H9 (cell line): ENCODE measurements around the gene CLBA1. TPM values are rescaled to one million over a fixed set of nuclear protein-coding genes. Genes with fewer than 3 reads are reported as not detected.

Source experiments
- DNase-seq: peaks from one replicate; pipeline ENCODE4 v3.0.0-alpha.2; 2017
- H2AFZ ChIP-seq: one replicate; pipeline ENCODE4 v1.6.1; 2013; ENCODE audit warnings: mild to moderate bottlenecking, low read length, control low read depth, moderate library complexity
- H2AK5ac ChIP-seq: 2 replicates; pipeline ENCODE4 v1.6.1; 2013; ENCODE audit warnings: low read length, control low read depth, mixed read lengths; ENCODE audit not compliant: insufficient read length
- H2BK120ac ChIP-seq: one replicate; pipeline ENCODE4 v1.6.1; 2013; ENCODE audit warnings: low read depth, mild to moderate bottlenecking, low read length, control low read depth, inconsistent platforms; ENCODE audit not compliant: poor library complexity, severe bottlenecking
- H2BK12ac ChIP-seq: 2 replicates; pipeline ENCODE4 v1.6.1; 2013; ENCODE audit warnings: low read length, control low read depth, mixed read lengths, low read depth; ENCODE audit not compliant: insufficient read length
- H2BK15ac ChIP-seq: 2 replicates; pipeline ENCODE4 v1.6.1; 2013; ENCODE audit warnings: low read depth, low read length, control low read depth
- H2BK20ac ChIP-seq: one replicate; pipeline ENCODE4 v1.6.1; 2013; ENCODE audit warnings: low read depth, mild to moderate bottlenecking, low read length, control low read depth, inconsistent platforms; ENCODE audit not compliant: poor library complexity, severe bottlenecking
- H2BK5ac ChIP-seq: 2 replicates; pipeline ENCODE4 v1.6.1; 2013; ENCODE audit warnings: low read length, control low read depth, mixed read lengths; ENCODE audit not compliant: insufficient read length
- H3K14ac ChIP-seq: 2 replicates; pipeline ENCODE4 v1.6.1; 2013; ENCODE audit warnings: low read length, control low read depth; ENCODE audit not compliant: insufficient read depth
- H3K18ac ChIP-seq: 2 replicates; pipeline ENCODE4 v1.6.1; 2013; ENCODE audit warnings: low read depth, mild to moderate bottlenecking, mixed read lengths, low read length, control low read depth; ENCODE audit not compliant: insufficient read length
- H3K23ac ChIP-seq: 2 replicates; pipeline ENCODE4 v1.6.1; 2013; ENCODE audit warnings: low read length, control low read depth, mixed read lengths, low read depth; ENCODE audit not compliant: insufficient read length
- H3K23me2 ChIP-seq: 2 replicates; pipeline ENCODE4 v1.6.1; 2013; ENCODE audit warnings: low read depth, mild to moderate bottlenecking, mixed read lengths, low read length, control low read depth; ENCODE audit not compliant: insufficient read length, poor library complexity, severe bottlenecking
- H3K27ac ChIP-seq: 2 replicates; pipeline ENCODE4 v1.5.1; 2013; ENCODE audit warnings: low read length, control low read depth, mixed read lengths, low read depth; ENCODE audit not compliant: insufficient read length
- H3K27me3 ChIP-seq: 2 replicates; pipeline ENCODE4 v1.6.1; 2013; ENCODE audit warnings: low read length, control low read depth, inconsistent platforms; ENCODE audit not compliant: insufficient read depth
- H3K4ac ChIP-seq: 2 replicates; pipeline ENCODE4 v1.6.1; 2013; ENCODE audit warnings: low read depth, mild to moderate bottlenecking, control low read depth, inconsistent platforms, low read length, moderate library complexity
- H3K4me1 ChIP-seq: 2 replicates; pipeline ENCODE4 v1.6.1; 2013; ENCODE audit warnings: low read length, control low read depth, inconsistent platforms; ENCODE audit not compliant: insufficient read depth
- H3K4me2 ChIP-seq: 2 replicates; pipeline ENCODE4 v1.6.1; 2013; ENCODE audit warnings: low read length, control low read depth, mixed read lengths; ENCODE audit not compliant: insufficient read length, insufficient read depth
- H3K56ac ChIP-seq: 2 replicates; pipeline ENCODE4 v1.6.1; 2013; ENCODE audit warnings: low read depth, mild to moderate bottlenecking, mixed read lengths, low read length, control low read depth; ENCODE audit not compliant: insufficient read length
- H3K79me1 ChIP-seq: 2 replicates; pipeline ENCODE4 v1.6.1; 2013; ENCODE audit warnings: low read depth, mild to moderate bottlenecking, moderate library complexity, low read length, control low read depth, inconsistent platforms; ENCODE audit not compliant: insufficient read depth, poor library complexity, severe bottlenecking
- H3K79me2 ChIP-seq: 2 replicates; pipeline ENCODE4 v1.6.1; 2013; ENCODE audit warnings: low read length, control low read depth, inconsistent platforms; ENCODE audit not compliant: insufficient read depth
- H3K9ac ChIP-seq: 2 replicates; pipeline ENCODE4 v1.6.1; 2013; ENCODE audit warnings: low read length, control low read depth, mixed read lengths; ENCODE audit not compliant: insufficient read length; ENCODE audit errors: extremely low read depth
- H3K9me3 ChIP-seq: one replicate; pipeline ENCODE4 v1.6.1; 2013; ENCODE audit warnings: low read depth, low read length, inconsistent platforms; ENCODE audit not compliant: control insufficient read depth
- H3T11ph ChIP-seq: one replicate; pipeline ENCODE4 v1.6.1; 2013; ENCODE audit warnings: mild to moderate bottlenecking, low read length, control low read depth, inconsistent platforms
- H4K20me1 ChIP-seq: one replicate; pipeline ENCODE4 v1.6.1; 2013; ENCODE audit not compliant: control insufficient read depth, insufficient read length, insufficient read depth
- H4K5ac ChIP-seq: 2 replicates; pipeline ENCODE4 v1.6.1; 2013; ENCODE audit warnings: low read depth, mild to moderate bottlenecking, mixed read lengths, low read length, control low read depth; ENCODE audit not compliant: insufficient read length
- H4K8ac ChIP-seq: replicated peaks from 2 replicates; pipeline ENCODE4 v1.6.1; 2013; ENCODE audit warnings: low read length, control low read depth, mixed read lengths, low read depth; ENCODE audit not compliant: insufficient read length
- H4K91ac ChIP-seq: 2 replicates; pipeline ENCODE4 v1.6.1; 2013; ENCODE audit warnings: low read depth, mild to moderate bottlenecking, moderate library complexity, mixed read lengths, low read length, control low read depth; ENCODE audit not compliant: insufficient read length
- H3K27ac Mint-ChIP-seq, 3 experiments: 2 replicates in 2 of 3; 3 replicates in 1 of 3; pipeline ENCODE4 v1.8.0; 2020 to 2021; ENCODE audit warnings: mixed read lengths in 3 of 3, mild to moderate bottlenecking in 1 of 3, moderate library complexity in 1 of 3
- H3K27me3 Mint-ChIP-seq: 2 replicates; pipeline ENCODE4 v1.8.0; 2021; ENCODE audit warnings: low read depth, mild to moderate bottlenecking, moderate library complexity, mixed read lengths
- H3K36me3 Mint-ChIP-seq, 3 experiments: 2 replicates in 2 of 3; 3 replicates in 1 of 3; pipeline ENCODE4 v1.8.0; 2020 to 2021; ENCODE audit warnings: low read depth in 3 of 3, mixed read lengths in 3 of 3; ENCODE audit not compliant: insufficient read depth in 1 of 3
- H3K4me1 Mint-ChIP-seq, 2 experiments: 2 replicates each; pipeline ENCODE4 v1.8.0; 2020; ENCODE audit warnings: mixed read lengths in 2 of 2
- H3K4me3 Mint-ChIP-seq, 2 experiments: 2 replicates in 1 of 2; 3 replicates in 1 of 2; pipeline ENCODE4 v1.8.0; 2020 to 2021; ENCODE audit warnings: mild to moderate bottlenecking in 2 of 2, mixed read lengths in 2 of 2, moderate library complexity in 1 of 2
- H3K9me3 Mint-ChIP-seq, 2 experiments: 2 replicates in 1 of 2; 3 replicates in 1 of 2; pipeline ENCODE4 v1.8.0; 2020; ENCODE audit warnings: mild to moderate bottlenecking in 2 of 2, mixed read lengths in 2 of 2, moderate library complexity in 1 of 2
- WGBS: extraction: QIAGEN DNeasy Blood & Tissue Kit; methylation state at CpG from one replicate; pipeline ENCODE4 v1.1.7; 2013; ENCODE audit warnings: missing lambda C conversion rate, low lambda C conversion rate, mixed read lengths; ENCODE audit not compliant: insufficient read length; ENCODE audit errors: extremely low coverage; 5-methylcytosine and 5-hydroxymethylcytosine counted together
- long read RNA-seq: library from polyadenylated mRNA; unstranded; transcript quantifications from one replicate; pipeline ENCODE4 v2.0.0, GENCODE V29; 2020
- total RNA-seq: library from RNA; stranded (reverse); gene quantifications from 2 replicates; pipeline ENCODE4 v1.2.1, GENCODE V29; 2021
- TF ChIP-seq, protein P1 (sequence below): fragments of 200-600 bp; sonication (generic); conservative IDR thresholded peaks from 3 replicates; pipeline ENCODE4 v1.8.0; 2021; ENCODE audit warnings: antibody characterized with exemption, mild to moderate bottlenecking

Gene CLBA1
- 2.4 and 3.0 TPM in 2 replicates for total RNA-seq
- long read RNA-seq, partial matches to known transcripts: 0 of 5 reads
- long read RNA-seq, other reads (novel, unspliced or antisense): 2 of 5 reads

DNA sequence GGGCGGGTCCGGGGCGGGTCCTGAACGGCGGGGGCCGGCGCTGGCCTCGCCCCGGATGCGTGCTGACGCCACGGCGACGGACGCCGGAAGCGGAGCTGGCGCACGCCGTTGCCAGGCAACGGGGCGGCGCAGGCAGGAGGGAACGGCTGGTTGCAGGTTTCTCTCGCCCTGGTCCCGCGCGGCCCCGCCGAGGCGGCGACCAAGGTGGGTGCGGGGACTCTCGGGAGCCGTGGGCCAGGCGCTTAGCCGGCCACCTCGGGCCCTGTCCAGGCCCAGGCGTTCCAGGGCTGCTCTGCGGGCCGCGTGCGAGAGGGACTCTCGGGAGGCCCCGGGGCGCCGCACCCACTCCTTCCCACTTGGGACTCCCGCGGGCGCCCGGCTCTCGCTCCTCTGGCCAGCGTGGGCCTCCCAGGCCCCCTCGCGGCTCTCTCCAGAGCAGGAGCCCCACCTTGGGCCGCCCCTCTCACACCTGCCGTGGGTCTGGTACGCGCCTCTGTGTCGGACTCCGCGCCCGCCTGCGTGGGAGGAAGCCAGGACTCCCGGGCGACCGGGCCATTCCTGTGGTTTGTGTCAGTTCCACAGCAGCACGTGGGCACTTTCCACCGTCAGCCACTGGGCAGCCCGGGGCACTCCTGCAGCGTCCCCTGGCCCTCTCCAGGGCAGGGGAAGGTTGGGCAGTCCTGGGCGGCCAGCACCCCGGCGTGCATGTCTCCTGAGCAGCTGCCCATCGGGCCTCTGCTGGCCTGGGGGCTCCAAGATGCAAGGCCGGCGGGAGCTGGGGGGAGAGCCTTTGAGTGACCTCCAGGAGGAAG is at the start of gene CLBA1:
Gene CLBA1, plus strand, starts transcription at position 114 of the 812 bp plus-strand sequence. Its CDS starts 644 bp downstream, at position 758.
- Mint-ChIP-seq H3K4me1 (peaks cover 6 to 7% of the 10 kb centered on the region in 2 experiments; a peak in 3 of 4 replicates), H3K27me3 (peaks cover 13% of the 10 kb centered on the region), H3K4me3 (peak within 1 kb of the TSS; percentile 59 to 76), H3K27ac (no peak within 1 kb of the TSS), H3K9me3 (no peaks in the 10 kb centered on the region; a peak in 1 of 5 replicates), H3K36me3 (no peaks in the 10 kb centered on the region)
- no peak within 1 kb of the TSS for H2BK12ac ChIP-seq
- H3K4me2 ChIP-seq: peak within 1 kb of the TSS; percentile 56
- H4K20me1 ChIP-seq: no peaks in the 10 kb centered on the region
- no peak within 1 kb of the TSS for H3K27ac ChIP-seq
- no peak within 1 kb of the TSS for H2AK5ac ChIP-seq
- WGBS: no CpG with 5 or more reads among the region's 77 CpGs
- no peak within 1 kb of the TSS for H2BK5ac ChIP-seq
- peaks cover 3% of the 10 kb centered on the region for H3K23me2 ChIP-seq
- 0 out of 2 replicates have a peak within 1 kb of the TSS, but pooled peaks have one; percentile 27 for H3K14ac ChIP-seq
- no peaks in the 10 kb centered on the region for H3K79me2 ChIP-seq
- H3K9ac ChIP-seq: no peak within 1 kb of the TSS
- H2BK20ac ChIP-seq: no peak within 1 kb of the TSS
- no peak within 1 kb of the TSS for H2BK15ac ChIP-seq
- no peaks in the 10 kb centered on the region for H3K79me1 ChIP-seq
- H4K5ac ChIP-seq: no peak within 1 kb of the TSS
- no peak within 1 kb of the TSS for H2BK120ac ChIP-seq
- H4K91ac ChIP-seq: no peak within 1 kb of the TSS
- no peak within 1 kb of the TSS for H4K8ac ChIP-seq
- no peak within 1 kb of the TSS for H3K4ac ChIP-seq
- H3K56ac ChIP-seq: no peak within 1 kb of the TSS
- H3K4me1 ChIP-seq: no peaks in the 10 kb centered on the region
- H3T11ph ChIP-seq: no peak within 1 kb of the TSS
- H3K9me3 ChIP-seq: no peaks in the 10 kb centered on the region
- H2AFZ ChIP-seq: no peak within 1 kb of the TSS
- no peak within 1 kb of the TSS for H3K23ac ChIP-seq
- DNase-seq: peak; percentile 86
- no peak within 1 kb of the TSS for H3K18ac ChIP-seq
- 0 out of 2 replicates have a peak, but pooled peaks cover 2% of the 10 kb centered on the region for H3K27me3 ChIP-seq
- TF ChIP-seq, protein P1, sequence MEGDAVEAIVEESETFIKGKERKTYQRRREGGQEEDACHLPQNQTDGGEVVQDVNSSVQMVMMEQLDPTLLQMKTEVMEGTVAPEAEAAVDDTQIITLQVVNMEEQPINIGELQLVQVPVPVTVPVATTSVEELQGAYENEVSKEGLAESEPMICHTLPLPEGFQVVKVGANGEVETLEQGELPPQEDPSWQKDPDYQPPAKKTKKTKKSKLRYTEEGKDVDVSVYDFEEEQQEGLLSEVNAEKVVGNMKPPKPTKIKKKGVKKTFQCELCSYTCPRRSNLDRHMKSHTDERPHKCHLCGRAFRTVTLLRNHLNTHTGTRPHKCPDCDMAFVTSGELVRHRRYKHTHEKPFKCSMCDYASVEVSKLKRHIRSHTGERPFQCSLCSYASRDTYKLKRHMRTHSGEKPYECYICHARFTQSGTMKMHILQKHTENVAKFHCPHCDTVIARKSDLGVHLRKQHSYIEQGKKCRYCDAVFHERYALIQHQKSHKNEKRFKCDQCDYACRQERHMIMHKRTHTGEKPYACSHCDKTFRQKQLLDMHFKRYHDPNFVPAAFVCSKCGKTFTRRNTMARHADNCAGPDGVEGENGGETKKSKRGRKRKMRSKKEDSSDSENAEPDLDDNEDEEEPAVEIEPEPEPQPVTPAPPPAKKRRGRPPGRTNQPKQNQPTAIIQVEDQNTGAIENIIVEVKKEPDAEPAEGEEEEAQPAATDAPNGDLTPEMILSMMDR: no peak
